IPS-18a (cell line): ENCODE measurements around the gene LTB.

Experiments
- H3K27ac ChIP-seq: one replicate; pipeline ENCODE4 v1.5.1; 2013; ENCODE audit warnings: low read length
- H3K27me3 ChIP-seq: one replicate; pipeline ENCODE4 v1.6.1; 2013; ENCODE audit warnings: mild to moderate bottlenecking, low read length; ENCODE audit not compliant: control insufficient read depth, insufficient read depth
- H3K36me3 ChIP-seq: one replicate; pipeline ENCODE4 v1.6.1; 2013; ENCODE audit warnings: low read depth, low read length; ENCODE audit not compliant: control insufficient read depth
- H3K4me1 ChIP-seq: one replicate; pipeline ENCODE4 v1.6.1; 2013; ENCODE audit warnings: low read depth, low read length; ENCODE audit not compliant: control insufficient read depth
- H3K4me3 ChIP-seq: one replicate; pipeline ENCODE4 v1.5.1; 2013; ENCODE audit warnings: low read length
- H3K9ac ChIP-seq: one replicate; pipeline ENCODE4 v1.6.1; 2013; ENCODE audit warnings: mild to moderate bottlenecking, low read length, moderate library complexity
- H3K9me3 ChIP-seq: one replicate; pipeline ENCODE4 v1.6.1; 2013; ENCODE audit warnings: low read depth, low read length; ENCODE audit not compliant: control insufficient read depth

The LTB gene, protein sequence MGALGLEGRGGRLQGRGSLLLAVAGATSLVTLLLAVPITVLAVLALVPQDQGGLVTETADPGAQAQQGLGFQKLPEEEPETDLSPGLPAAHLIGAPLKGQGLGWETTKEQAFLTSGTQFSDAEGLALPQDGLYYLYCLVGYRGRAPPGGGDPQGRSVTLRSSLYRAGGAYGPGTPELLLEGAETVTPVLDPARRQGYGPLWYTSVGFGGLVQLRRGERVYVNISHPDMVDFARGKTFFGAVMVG

DNA sequence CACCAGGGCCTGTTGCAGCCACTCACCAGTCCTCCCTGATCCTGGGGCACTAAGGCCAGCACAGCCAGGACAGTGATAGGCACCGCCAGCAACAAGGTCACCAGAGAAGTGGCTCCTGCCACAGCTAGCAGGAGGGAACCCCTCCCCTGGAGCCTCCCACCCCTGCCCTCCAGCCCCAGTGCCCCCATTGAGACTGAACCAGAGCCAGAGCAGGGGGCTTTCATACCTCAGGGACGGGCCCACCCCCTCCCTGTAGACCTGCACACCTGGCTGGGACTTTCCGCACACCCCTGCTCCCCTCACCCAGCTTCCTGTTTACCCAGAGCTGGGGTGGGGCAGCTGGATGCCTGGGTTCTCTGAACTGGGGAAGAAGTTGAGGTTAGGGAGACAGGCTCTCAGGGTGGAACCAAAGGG, at the start of gene LTB:
LTB (minus strand) TSS at position 195 of the 414 bp plus-strand sequence; CDS start at position 188, 7 bp downstream.
- no peak within 1 kb of the TSS for H3K27ac ChIP-seq
- H3K4me3 ChIP-seq = peak within 1 kb of the TSS; percentile 91
- H3K27me3 ChIP-seq = peaks cover 23% of the 10 kb centered on the region
- peak within 1 kb of the TSS; percentile 73 for H3K9ac ChIP-seq
- H3K4me1 ChIP-seq = peaks cover 14% of the 10 kb centered on the region
- H3K9me3 ChIP-seq = no peaks in the 10 kb centered on the region
- H3K36me3 ChIP-seq = no peaks in the 10 kb centered on the region

DNA sequence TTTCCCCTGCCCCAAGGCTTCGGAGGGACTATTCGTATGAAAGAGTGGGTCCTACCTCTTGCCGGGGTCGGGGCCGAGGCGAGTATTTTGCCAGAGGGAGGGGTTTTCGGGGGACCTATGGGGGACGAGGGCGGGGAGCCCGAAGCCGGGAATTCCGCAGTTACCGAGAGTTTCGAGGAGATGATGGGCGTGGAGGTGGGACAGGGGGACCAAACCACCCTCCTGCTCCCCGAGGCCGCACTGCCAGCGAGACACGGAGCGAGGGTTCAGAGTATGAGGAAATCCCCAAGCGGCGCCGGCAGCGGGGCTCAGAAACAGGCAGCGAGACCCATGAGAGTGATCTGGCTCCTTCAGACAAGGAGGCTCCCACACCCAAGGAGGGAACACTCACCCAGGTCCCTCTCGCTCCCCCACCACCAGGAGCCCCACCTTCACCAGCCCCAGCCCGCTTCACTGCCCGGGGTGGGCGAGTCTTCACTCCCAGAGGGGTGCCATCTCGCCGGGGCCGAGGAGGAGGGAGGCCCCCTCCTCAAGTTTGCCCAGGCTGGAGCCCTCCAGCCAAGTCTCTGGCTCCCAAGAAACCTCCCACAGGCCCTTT, 49.6 kb upstream of the LTB start:
- Histone ChIP-seq H3K27ac (no peak overlapping the region), H3K9me3 (no peaks in the 10 kb centered on the region), H3K4me1 (no peaks in the 10 kb centered on the region), H3K9ac (no peak overlapping the region), H3K36me3 (peaks cover 98% of the 10 kb centered on the region), H3K27me3 (no peaks in the 10 kb centered on the region), H3K4me3 (no peak overlapping the region)

DNA sequence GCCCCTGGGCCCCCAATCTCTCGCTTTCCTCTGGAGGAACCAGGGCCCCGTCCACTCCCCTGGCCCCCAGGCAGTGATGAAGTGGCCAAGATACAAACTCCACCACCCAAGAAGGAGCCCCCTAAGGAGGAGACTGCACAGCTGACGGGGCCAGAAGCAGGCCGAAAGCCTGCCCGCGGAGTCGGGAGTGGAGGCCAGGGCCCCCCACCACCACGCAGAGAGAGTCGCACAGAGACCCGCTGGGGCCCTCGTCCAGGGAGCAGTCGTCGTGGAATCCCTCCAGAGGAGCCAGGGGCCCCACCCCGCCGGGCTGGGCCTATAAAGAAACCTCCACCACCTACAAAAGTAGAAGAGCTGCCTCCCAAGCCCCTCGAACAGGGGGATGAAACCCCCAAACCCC, 49.0 kb upstream of the LTB start:
- Histone ChIP-seq H3K27ac (no peak overlapping the region), H3K27me3 (no peaks in the 10 kb centered on the region), H3K36me3 (peaks cover 98% of the 10 kb centered on the region), H3K9me3 (no peaks in the 10 kb centered on the region), H3K4me3 (no peak overlapping the region), H3K4me1 (no peaks in the 10 kb centered on the region), H3K9ac (no peak overlapping the region)

DNA sequence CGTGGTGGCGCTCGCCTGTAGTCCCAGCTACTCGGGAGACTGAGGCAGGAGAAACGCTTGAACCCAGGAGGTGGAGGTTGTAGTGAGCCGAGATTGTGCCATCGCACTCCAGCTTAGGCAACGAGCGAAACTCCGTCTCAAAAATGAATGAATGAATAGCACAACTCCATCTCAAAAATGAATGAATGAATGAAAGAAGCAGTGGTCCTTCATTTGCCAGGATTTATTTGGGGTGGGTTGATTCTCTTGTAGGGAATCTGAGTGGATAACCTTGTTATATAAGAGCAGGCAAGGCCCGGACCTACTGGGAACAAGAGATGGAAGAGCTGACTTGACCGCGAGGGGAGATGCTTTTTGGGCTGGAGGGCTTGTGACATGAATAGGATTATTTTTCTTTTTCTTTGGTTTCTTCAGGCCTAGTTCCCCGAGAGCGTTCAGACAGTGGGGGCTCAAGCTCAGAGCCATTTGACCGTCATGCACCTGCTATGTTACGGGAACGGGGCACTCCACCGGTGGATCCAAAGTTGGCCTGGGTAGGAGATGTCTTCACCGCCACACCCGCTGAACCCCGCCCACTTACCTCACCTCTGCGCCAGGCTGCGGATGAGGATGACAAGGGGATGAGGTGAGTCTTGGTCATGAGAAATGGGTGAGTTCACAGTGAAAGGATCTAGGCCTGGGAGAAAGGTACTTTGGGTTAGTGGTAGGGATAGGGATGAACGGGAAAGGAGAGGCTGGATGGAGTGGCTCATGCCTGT, 48.1 kb upstream of the LTB start:
- H3K4me1 ChIP-seq = no peaks in the 10 kb centered on the region
- H3K4me3 ChIP-seq = no peak overlapping the region
- no peak overlapping the region for H3K27ac ChIP-seq
- H3K36me3 ChIP-seq = peaks cover 98% of the 10 kb centered on the region
- no peaks in the 10 kb centered on the region for H3K9me3 ChIP-seq
- no peak overlapping the region for H3K9ac ChIP-seq
- H3K27me3 ChIP-seq = no peaks in the 10 kb centered on the region

DNA sequence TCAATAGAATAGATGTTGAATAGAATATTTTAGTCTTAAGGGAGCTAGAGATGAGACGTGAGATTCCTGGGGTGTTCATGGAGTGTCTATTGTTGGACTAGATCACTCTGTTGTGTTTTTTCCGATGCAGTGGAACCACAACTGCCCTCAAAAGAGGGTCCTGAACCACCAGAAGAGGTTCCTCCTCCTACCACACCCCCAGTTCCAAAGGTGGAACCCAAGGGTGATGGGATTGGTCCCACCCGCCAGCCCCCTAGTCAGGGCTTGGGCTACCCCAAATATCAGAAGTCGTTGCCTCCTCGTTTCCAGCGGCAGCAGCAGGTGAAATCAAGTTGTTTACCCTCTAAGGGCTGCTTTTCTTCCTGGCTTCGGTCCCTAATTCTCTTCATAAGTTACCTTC, 46.8 kb upstream of the LTB start:
- Histone ChIP-seq H3K27ac (no peak overlapping the region), H3K4me3 (no peak overlapping the region), H3K36me3 (peaks cover 98% of the 10 kb centered on the region), H3K27me3 (no peaks in the 10 kb centered on the region), H3K9ac (no peak overlapping the region), H3K9me3 (no peaks in the 10 kb centered on the region), H3K4me1 (no peaks in the 10 kb centered on the region)

DNA sequence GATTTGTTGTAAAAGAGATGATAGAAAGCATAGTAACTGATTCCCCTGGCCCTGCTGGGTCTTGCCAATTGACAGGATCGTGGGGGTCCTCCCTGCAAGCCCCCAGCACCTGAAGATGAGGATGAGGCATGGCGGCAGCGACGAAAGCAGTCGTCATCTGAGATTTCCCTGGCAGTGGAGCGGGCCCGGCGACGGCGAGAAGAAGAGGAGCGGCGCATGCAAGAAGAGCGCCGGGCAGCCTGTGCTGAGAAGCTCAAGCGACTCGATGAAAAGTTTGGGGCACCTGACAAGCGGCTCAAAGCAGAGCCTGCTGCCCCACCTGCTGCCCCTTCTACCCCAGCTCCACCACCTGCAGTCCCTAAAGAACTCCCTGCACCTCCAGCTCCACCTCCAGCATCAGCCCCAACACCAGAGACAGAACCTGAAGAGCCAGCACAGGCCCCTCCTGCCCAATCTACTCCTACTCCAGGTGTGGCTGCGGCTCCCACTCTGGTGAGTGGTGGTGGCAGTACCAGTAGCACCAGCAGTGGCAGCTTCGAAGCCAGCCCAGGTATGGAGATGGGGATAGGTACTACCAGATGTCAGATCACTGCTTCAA, 45.6 kb upstream of the LTB start:
- no peaks in the 10 kb centered on the region for H3K27me3 ChIP-seq
- no peak overlapping the region for H3K27ac ChIP-seq
- no peak overlapping the region for H3K4me3 ChIP-seq
- no peaks in the 10 kb centered on the region for H3K9me3 ChIP-seq
- H3K4me1 ChIP-seq = no peaks in the 10 kb centered on the region
- H3K36me3 ChIP-seq = peaks cover 97% of the 10 kb centered on the region
- H3K9ac ChIP-seq = no peak overlapping the region

DNA sequence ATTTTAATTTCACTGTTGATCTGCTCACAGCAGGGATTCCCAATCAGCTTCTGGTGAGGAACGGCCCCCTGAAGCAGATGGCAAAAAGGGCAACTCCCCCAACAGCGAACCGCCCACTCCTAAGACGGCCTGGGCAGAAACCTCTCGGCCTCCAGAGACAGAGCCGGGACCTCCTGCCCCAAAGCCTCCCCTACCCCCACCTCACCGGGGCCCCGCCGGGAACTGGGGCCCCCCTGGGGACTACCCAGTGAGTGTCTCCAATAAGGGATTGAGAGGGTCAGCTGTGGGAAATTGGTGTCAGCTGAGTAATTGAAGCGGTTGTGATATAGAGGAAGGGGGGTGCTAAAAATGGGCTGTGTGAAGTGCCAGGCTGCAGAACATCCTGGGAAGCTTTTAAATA, 44.7 kb upstream of the LTB start:
- H3K4me1 ChIP-seq = peaks cover 4% of the 10 kb centered on the region
- no peaks in the 10 kb centered on the region for H3K27me3 ChIP-seq
- no peak overlapping the region for H3K9ac ChIP-seq
- H3K4me3 ChIP-seq = no peak overlapping the region
- H3K9me3 ChIP-seq = no peaks in the 10 kb centered on the region
- no peak overlapping the region for H3K27ac ChIP-seq
- peaks cover 98% of the 10 kb centered on the region for H3K36me3 ChIP-seq

DNA sequence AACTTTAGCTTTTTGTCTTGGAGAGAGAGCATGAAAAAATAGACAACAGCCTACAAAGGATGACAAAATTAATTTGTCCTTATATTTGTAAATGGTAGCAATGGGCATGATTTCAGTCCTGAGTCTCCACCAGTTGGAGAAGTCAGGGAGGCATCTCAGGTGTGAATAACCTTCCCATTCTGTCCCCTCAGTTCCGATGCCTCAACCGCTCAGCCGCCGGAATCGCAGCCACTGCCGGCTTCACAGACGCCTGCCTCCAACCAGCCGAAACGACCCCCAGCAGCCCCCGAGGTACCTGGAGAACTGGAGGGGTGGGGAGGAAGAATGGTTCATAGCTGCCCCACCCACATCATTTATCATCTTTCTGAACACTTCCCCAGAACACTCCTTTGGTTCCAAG, 41.8 kb upstream of the LTB start:
- H3K9me3 ChIP-seq = no peaks in the 10 kb centered on the region
- H3K27ac ChIP-seq = no peak overlapping the region
- peaks cover 74% of the 10 kb centered on the region for H3K36me3 ChIP-seq
- no peaks in the 10 kb centered on the region for H3K27me3 ChIP-seq
- H3K9ac ChIP-seq = no peak overlapping the region
- peaks cover 7% of the 10 kb centered on the region for H3K4me1 ChIP-seq
- H3K4me3 ChIP-seq = no peak overlapping the region

DNA sequence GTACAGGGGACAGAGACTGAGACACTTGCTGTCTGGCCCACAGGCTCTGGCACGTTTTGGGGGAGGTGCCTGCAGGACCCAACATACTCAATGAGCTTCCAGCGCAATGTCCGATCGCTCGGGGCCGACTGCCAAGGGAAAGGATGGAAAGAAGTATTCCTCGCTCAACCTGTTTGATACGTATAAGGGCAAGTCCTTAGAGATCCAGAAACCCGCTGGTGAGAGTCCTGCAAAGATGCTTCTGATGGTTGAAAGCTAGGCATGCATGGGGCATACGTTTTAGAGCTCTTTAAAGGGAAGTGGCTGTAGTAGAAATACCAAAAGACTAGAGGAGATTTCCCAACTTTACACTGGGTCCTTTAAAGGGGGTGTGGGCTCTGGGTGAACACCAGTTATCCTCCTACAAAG, 40.5 kb upstream of the LTB start:
- peaks cover 60% of the 10 kb centered on the region for H3K36me3 ChIP-seq
- H3K27ac ChIP-seq = no peak overlapping the region
- peak overlapping the region; percentile 99 for H3K9ac ChIP-seq

DNA sequence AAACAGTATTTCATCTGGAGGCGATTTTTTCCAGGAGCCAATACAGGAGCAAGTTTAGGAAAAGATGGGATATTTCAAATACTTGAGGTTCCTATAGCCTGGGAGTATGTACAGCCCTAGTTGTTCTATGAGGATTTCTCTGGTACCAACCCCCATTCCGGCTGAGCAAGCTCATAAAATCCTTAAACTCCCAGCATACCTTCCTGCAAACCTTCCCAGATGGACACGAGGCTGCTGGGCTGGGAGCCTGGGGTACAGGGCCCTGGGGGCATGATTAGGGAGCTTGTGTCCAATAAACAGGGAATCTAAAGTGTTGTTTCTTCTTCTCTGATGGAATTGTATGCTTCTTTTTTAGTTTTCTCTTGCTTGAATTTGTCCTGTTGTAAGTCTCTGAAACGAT, 39.8 kb upstream of the LTB start:
- Histone ChIP-seq H3K4me3 (peak overlapping the region; percentile 99), H3K4me1 (peaks cover 7% of the 10 kb centered on the region), H3K36me3 (peaks cover 53% of the 10 kb centered on the region), H3K27me3 (no peaks in the 10 kb centered on the region), H3K9ac (peak overlapping the region; percentile 99), H3K9me3 (no peaks in the 10 kb centered on the region), H3K27ac (peak overlapping the region; percentile 0)

More for the DNA sequence above, 40.5 kb upstream of the LTB start:
- peaks cover 7% of the 10 kb centered on the region for H3K4me1 ChIP-seq
- no peaks in the 10 kb centered on the region for H3K9me3 ChIP-seq
- peak overlapping the region; percentile 99 for H3K4me3 ChIP-seq
- no peaks in the 10 kb centered on the region for H3K27me3 ChIP-seq

DNA sequence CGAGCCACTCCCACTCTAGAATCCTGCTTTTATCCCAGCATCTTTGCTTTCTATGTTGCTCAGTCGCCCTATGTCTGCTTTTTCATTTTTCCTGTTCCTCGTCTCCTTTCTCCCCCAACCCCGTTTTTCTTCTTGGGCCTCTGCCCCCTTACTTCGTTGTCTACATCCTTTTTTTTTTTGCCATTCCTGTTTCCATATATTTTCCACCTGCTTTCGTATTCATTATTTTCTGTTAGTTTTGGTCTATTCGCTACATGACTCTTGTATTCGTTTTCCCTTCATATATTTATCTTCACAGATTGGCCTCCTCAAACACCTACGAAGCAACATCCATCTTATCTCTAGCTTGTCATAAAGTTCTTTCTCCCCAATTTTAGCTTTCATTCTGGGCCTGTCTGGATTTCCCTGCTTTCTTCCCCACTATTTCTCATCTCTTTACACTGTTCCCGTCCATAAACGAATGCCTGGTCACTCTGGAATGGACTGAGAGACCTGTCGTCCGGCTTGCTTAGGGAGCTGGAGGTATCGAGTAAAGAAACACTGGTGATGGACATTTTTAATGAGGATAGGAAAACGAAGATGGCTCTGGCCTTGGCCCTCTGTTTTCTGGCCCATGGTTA, 39.2 kb upstream of the LTB start:
- H3K4me1 ChIP-seq = peaks cover 7% of the 10 kb centered on the region
- peaks cover 48% of the 10 kb centered on the region for H3K36me3 ChIP-seq
- no peaks in the 10 kb centered on the region for H3K9me3 ChIP-seq

More for the DNA sequence above, 39.2 kb upstream of the LTB start:
- peak overlapping the region; percentile 99 for H3K9ac ChIP-seq
- H3K27me3 ChIP-seq = no peaks in the 10 kb centered on the region
- peak overlapping the region; percentile 93 for H3K27ac ChIP-seq
- H3K4me3 ChIP-seq = peak overlapping the region; percentile 99
